ENCODE results near the gene CD83.

CD83 gene

GRCh38 chr6:14091339-14091978 is 26.1 kb upstream of the CD83 start:
- no peak overlapping the region for H3K4me3 ChIP-seq (replicated peaks; ENCODE audit: low read depth, low read length)
- TF ChIP-seq CTCF (IDR thresholded peaks at IDR 0.05; ENCODE audit: low read length, missing control alignments), result no peak

GRCh38 chr6:14092316-14092715 is 25.3 kb upstream of the CD83 start:
- no peak overlapping the region for H3K4me3 ChIP-seq (replicated peaks; ENCODE audit: low read depth, low read length)
- no peak for DNase-seq (ENCODE audit: low read depth)
- no peak for TF ChIP-seq CTCF (IDR thresholded peaks at IDR 0.05; ENCODE audit: low read length, missing control alignments)

More at GRCh38 chr6:14091339-14091978, 26.1 kb upstream of the CD83 start:
- no peak for DNase-seq (ENCODE audit: low read depth)

GRCh38 chr6:14092838-14093789 is 24.5 kb upstream of the CD83 start:
- no peak overlapping the region for H3K4me3 ChIP-seq (replicated peaks; ENCODE audit: low read depth, low read length)
- DNase-seq (ENCODE audit: low read depth), result no peak
- no peak for TF ChIP-seq CTCF (IDR thresholded peaks at IDR 0.05; ENCODE audit: low read length, missing control alignments)

- no peak for TF ChIP-seq CTCF (IDR thresholded peaks at IDR 0.05; ENCODE audit: low read length, missing control alignments)
- no peak overlapping the region for H3K4me3 ChIP-seq (replicated peaks; ENCODE audit: low read depth, low read length)
- no peak for DNase-seq (ENCODE audit: low read depth)
These were observed 22.9 kb upstream of the CD83 start for GRCh38 chr6:14094721-14095120.

GRCh38 chr6:14095437-14095836 is 22.1 kb upstream of the CD83 start:
- no peak for TF ChIP-seq CTCF (IDR thresholded peaks at IDR 0.05; ENCODE audit: low read length, missing control alignments)
- no peak overlapping the region for H3K4me3 ChIP-seq (replicated peaks; ENCODE audit: low read depth, low read length)
- DNase-seq (ENCODE audit: low read depth), result no peak

GRCh38 chr6:14100138-14100537 is 17.4 kb upstream of the CD83 start:
- DNase-seq (ENCODE audit: low read depth), result no peak
- H3K4me3 ChIP-seq (replicated peaks; ENCODE audit: low read depth, low read length), result no peak overlapping the region
- TF ChIP-seq CTCF (IDR thresholded peaks at IDR 0.05; ENCODE audit: low read length, missing control alignments), result no peak

Measured in fibroblast of pulmonary artery (primary cell).